Heart left ventricle (tissue), 16 donors: ENCODE results near the gene CYP19A1. TPM values are rescaled to one million over a fixed set of nuclear protein-coding genes. Genes with fewer than 3 reads are reported as not detected.

ENCODE experiments used
- ATAC-seq, 4 donors: fragments of 200-7000 bp; cut with Tn5 transposase; one replicate each; pipeline ENCODE4 v1.9.1; 2020 to 2022; ENCODE audit warnings: moderate library complexity in 4 of 4, mild to moderate bottlenecking in 3 of 4, moderate number of reproducible peaks in 1 of 4
- DNase-seq, 5 donors: peaks; one replicate each; pipeline ENCODE4 v3.0.0-alpha.2; 2020
- H3K27ac ChIP-seq, 12 donors: fragments of 200-600 bp; sonication (generic) in 4 of 12; one replicate each; pipeline versions ENCODE4 v1.5.0 to v1.8.0; 2016 to 2022; ENCODE audit warnings: mild to moderate bottlenecking in 2 of 12
- H3K27me3 ChIP-seq, 9 donors: fragments of 200-600 bp; sonication (generic) in 2 of 9; one replicate each; pipeline versions ENCODE4 v1.5.1 to v1.8.0; 2016 to 2022; ENCODE audit warnings: mild to moderate bottlenecking in 3 of 9
- H3K36me3 ChIP-seq, 9 donors: fragments of 200-600 bp; sonication (generic) in 2 of 9; one replicate each; pipeline versions ENCODE4 v1.5.0 to v1.8.0; 2018 to 2022; ENCODE audit warnings: mild to moderate bottlenecking in 2 of 9
- H3K4me1 ChIP-seq, 12 donors: fragments of 200-600 bp; sonication (generic) in 4 of 12; one replicate each; pipeline versions ENCODE4 v1.5.0 to v1.8.0; 2016 to 2022; ENCODE audit warnings: mild to moderate bottlenecking in 3 of 12
- H3K4me3 ChIP-seq, 12 donors: fragments of 200-600 bp; sonication (generic) in 4 of 12; one replicate each; pipeline versions ENCODE4 v1.5.0 to v1.8.0; 2017 to 2022; ENCODE audit warnings: mild to moderate bottlenecking in 9 of 12, moderate library complexity in 4 of 12
- H3K9me3 ChIP-seq, 12 donors: fragments of 200-600 bp; sonication (generic) in 4 of 12; one replicate each; pipeline versions ENCODE4 v1.5.0 to v1.8.0; 2016 to 2022; ENCODE audit warnings: mild to moderate bottlenecking in 1 of 12
- POLR2A ChIP-seq, 2 donors: fragments of 450-650 bp; IDR thresholded peaks; one replicate each; pipeline ENCODE4 v1.6.1; 2017; ENCODE audit warnings: antibody characterized with exemption in 2 of 2, mild to moderate bottlenecking in 2 of 2, moderate library complexity in 2 of 2
- WGBS, 4 donors: extraction: QIAGEN DNeasy Blood & Tissue Kit in 2 of 4; methylation state at CpG; one replicate each; pipeline versions ENCODE4 v1.1.5 to v1.1.7; 2013 to 2018; 5-methylcytosine and 5-hydroxymethylcytosine counted together
- intact Hi-C, 10 donors: fragments of 100-400 bp; cut with DNase I; formaldehyde crosslinking; loops; one replicate each; pipeline versions ENCODE4 v1.11.1 to v1.14.2; 2022
- polyA plus RNA-seq, 2 donors: library from polyadenylated mRNA; stranded (reverse); fragments of 200-250 nt; gene quantifications; one replicate each; pipeline ENCODE4 v1.2.3, GENCODE V29; 2013
- total RNA-seq, 9 donors: library from RNA; depleted of rRNA in 2 of 9; stranded (reverse); fragments of >200 nt in 2 of 9; fragmentation: NEBNext Ultra II Directional in 3 of 9; extraction: Animal tissue kit (Norgen Biotek cat#: 25700) in 3 of 9; gene quantifications; one replicate each; pipeline versions ENCODE4 v1.1.0 to v1.2.4, GENCODE V29; 2016 to 2023
- TF ChIP-seq, protein P1 (sequence below), 12 donors: fragments of 200-600 bp; sonication (generic) in 4 of 12; IDR thresholded peaks; one replicate each; pipeline versions ENCODE4 v1.5.0 to v1.8.0; 2018 to 2022; ENCODE audit warnings: antibody characterized with exemption in 12 of 12, mild to moderate bottlenecking in 5 of 12
- donor health status: ischemic (EF 13 %, LVEDD 7.1; RV severe dilation, severe dysfunction).
- donor health status: healthy with polysubstance abuse.
- donor health status: DM: no; HTN: yes; CAD: no.
- donor health status: DM: no; HTN: no; CAD: no.
- donor health status: ischemic (EF 25% LVEDD 6.9; RV normal size, moderate dysfunction).
- donor health status: ischemic (EF 25% LVEDD 5.7; RV mildly dilated, moderate dysfunction).
- donor health status: healthy.
- donor health status: DM: yes; HTN: yes; CAD: no.
- donor health status: ischemic (EF 35%, LVEDD 5.7; RV mildly dilated, moderate dysfunction).
- donor health status: nonischemic (EF 11% LVEDD 7.7; RV severe dilation, severe dysfunction).
- donor health status: DM: yes; HTN: yes; CAD: no.
- donor health status: PGD.
- donor health status: ischemic (EF 29% LVEDD 5.4; RV normal size, mild dysfunction).
- donor health status: nonischemic (EF 23%, LVEDD 6.1; RV moderate dilation, normal function).

Gene CYP19A1
- total and polyA plus RNA-seq, 11 donors: 0.15 to 5.4 (median 0.60) TPM

DNA sequence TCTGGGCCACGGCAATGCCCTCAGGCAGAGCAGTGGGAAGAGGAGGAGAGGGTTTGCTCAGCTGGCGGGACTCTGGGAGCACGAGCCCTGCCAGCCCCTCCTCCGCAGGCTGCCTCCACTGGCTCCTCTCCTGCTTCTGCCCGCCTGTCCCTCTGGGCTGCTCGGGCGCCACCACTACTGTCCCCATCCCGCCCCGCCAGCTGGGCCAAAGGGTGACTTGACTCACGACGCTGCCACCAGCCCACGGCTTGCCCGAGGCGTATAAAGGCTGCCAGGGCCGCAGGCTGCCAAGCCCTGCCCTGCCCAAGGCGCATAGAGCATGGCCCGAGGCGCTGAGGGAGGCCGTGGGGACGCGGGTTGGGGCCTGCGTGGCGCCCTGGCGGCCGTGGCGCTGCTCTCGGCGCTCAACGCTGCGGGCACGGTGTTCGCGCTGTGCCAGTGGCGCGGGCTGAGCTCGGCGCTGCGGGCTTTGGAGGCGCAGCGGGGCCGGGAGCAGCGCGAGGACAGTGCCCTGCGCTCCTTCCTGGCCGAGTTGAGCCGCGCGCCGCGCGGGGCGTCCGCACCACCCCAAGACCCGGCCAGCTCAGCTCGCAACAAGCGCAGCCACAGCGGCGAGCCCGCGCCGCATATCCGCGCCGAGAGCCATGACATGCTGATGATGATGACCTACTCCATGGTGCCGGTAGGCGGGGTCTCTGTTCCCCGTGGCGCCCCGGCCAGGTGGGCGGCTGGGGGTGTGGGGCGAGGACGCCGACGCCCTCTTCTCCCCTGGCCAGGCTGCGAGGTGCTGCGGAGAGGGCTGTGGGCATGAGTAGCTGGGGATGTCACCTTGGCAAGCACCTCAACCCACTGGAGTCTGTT, 3.2 kb upstream of the CYP19A1 start, which contains the start of gene GLDN:
Gene GLDN (plus strand): TSS at position 290 of the 861 bp plus-strand sequence. CDS start 30 bp downstream, at position 320.
- 7 to 16% (median 8%) methylated on average over 48 to 76 of the region's 76 CpGs for WGBS, 4 donors
- ATAC-seq: peak; percentile 55 to 91 (median 88)
- Histone ChIP-seq H3K36me3 (no peaks in the 10 kb centered on the region), H3K27me3 (peaks cover 0 to 12% (median 2%) of the 10 kb centered on the region in 9 donors), H3K9me3 (no peaks in the 10 kb centered on the region), H3K4me1 (peaks cover 0 to 24% (median 9%) of the 10 kb centered on the region in 12 donors), H3K27ac (peak within 1 kb of the TSS; percentile 56 to 80 (median 73)), H3K4me3 (peak within 1 kb of the TSS; percentile 34 to 60 (median 52))
- intact Hi-C loops: no loop called here
- no peak for TF ChIP-seq POLR2A (IDR thresholded peaks at IDR 0.05)
- TF ChIP-seq, protein P1, sequence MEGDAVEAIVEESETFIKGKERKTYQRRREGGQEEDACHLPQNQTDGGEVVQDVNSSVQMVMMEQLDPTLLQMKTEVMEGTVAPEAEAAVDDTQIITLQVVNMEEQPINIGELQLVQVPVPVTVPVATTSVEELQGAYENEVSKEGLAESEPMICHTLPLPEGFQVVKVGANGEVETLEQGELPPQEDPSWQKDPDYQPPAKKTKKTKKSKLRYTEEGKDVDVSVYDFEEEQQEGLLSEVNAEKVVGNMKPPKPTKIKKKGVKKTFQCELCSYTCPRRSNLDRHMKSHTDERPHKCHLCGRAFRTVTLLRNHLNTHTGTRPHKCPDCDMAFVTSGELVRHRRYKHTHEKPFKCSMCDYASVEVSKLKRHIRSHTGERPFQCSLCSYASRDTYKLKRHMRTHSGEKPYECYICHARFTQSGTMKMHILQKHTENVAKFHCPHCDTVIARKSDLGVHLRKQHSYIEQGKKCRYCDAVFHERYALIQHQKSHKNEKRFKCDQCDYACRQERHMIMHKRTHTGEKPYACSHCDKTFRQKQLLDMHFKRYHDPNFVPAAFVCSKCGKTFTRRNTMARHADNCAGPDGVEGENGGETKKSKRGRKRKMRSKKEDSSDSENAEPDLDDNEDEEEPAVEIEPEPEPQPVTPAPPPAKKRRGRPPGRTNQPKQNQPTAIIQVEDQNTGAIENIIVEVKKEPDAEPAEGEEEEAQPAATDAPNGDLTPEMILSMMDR (IDR thresholded peaks at IDR 0.05): peak in 1 of 12 donors; percentile 11
- DNase-seq: peak; percentile 35 to 82 (median 71)

GRCh38 chr15:51335538-51336410, 2.6 kb downstream of the CYP19A1 start:
- DNase-seq: peak in 4 of 5 donors; percentile 51 to 72 (median 54)
- peak; percentile 65 to 86 (median 70) for ATAC-seq
- intact Hi-C loops: no loop called here
- Histone ChIP-seq H3K27ac (peak overlapping the region in 10 of 12 donors; percentile 11 to 68 (median 34)), H3K9me3 (peaks cover 0 to 5% (median 0%) of the 10 kb centered on the region in 12 donors), H3K36me3 (no peaks in the 10 kb centered on the region), H3K4me3 (no peak overlapping the region), H3K27me3 (no peaks in the 10 kb centered on the region), H3K4me1 (peaks cover 0 to 63% (median 34%) of the 10 kb centered on the region in 12 donors)
- TF ChIP-seq, protein P1 (IDR thresholded peaks at IDR 0.05): peak in 6 of 12 donors; percentile 8 to 33 (median 21)
- no peak for TF ChIP-seq POLR2A (IDR thresholded peaks at IDR 0.05)
- WGBS, 4 donors: 71 to 80% (median 76%) methylated on average over 9 of the region's 9 CpGs

GRCh38 chr15:51335087-51335486, 3.3 kb downstream of the CYP19A1 start:
- TF ChIP-seq POLR2A (IDR thresholded peaks at IDR 0.05): no peak
- TF ChIP-seq, protein P1 (IDR thresholded peaks at IDR 0.05): no peak
- intact Hi-C loops: no loop called here
- Histone ChIP-seq H3K36me3 (no peaks in the 10 kb centered on the region), H3K4me1 (peaks cover 0 to 66% (median 34%) of the 10 kb centered on the region in 12 donors), H3K9me3 (peaks cover 0 to 5% (median 0%) of the 10 kb centered on the region in 12 donors), H3K4me3 (no peak overlapping the region), H3K27ac (peak overlapping the region in 1 of 12 donors; percentile 13), H3K27me3 (no peaks in the 10 kb centered on the region)
- 87 to 99% (median 93%) methylated on average over 5 of the region's 5 CpGs for WGBS, 4 donors
- ATAC-seq: no peak
- DNase-seq: no peak
